ENCODE data around the gene CLASP2.
"Not testable (repeated sequence)": the region's sequence is repeated elsewhere in the genome, so short reads cannot be mapped to it uniquely, and the experiment has no call there.

The CLASP2 gene

DNA sequence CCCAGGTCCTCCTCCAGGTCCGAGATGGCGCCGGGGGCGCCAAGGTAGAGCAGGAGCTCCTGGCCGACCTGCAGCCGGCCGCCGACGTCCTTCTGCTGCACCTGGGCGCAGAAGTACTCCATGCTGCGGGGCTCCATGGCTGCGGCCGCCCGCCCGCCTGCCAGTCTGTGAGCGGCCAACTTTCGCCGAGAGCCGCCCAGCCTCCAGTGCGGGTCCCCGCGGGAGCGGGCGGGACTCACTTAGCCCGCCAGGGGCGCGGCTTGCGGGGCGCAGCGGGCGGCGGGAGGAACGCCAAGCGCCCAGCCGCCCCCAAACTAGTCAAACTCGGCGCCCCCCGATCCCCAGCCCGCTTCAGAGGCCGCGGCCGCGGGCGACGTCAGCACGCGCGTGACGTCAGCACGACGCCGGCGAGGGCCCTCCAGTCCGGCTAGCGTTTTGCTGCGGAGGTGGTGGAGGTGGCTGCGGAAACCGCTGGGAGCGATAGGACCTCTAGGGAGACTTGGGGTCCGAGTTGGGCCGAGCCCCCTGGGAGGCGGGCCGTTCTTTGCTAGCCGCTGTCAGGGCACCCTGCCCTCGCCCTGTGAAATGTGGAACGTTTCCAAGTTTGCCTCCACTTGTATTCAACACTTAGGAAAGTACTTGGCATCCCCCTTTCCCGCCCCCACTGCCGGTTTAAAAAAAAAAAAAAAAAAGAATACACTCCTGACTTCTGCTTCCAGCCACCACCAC, at the start of gene CLASP2:
Gene CLASP2, minus strand, starts transcription at position 389 of the 729 bp plus-strand sequence. Its CDS starts 252 bp downstream, at position 137.
- DNase-seq, result peak; percentile 69 to 89

DNA sequence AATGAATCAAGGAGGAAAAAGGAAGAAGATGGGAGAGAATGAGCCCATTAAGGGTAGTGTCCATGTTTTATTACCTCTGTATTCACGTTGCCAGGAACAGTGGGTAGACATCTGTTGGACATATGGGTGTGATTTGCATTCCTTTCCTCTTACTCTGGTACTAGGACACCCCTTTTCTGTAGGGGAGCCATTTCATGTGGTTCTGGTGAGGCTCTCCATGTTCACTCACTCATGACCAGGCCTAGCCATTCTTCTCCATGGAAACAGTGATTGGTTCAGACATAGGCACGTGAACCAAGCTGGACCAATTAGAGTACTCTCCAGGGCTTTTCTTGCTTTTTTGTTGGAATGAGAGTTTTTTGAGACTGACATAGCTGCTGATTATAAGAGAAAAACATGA, 40.8 kb upstream of the CLASP2 start:
- DNase-seq, result no peak

DNA sequence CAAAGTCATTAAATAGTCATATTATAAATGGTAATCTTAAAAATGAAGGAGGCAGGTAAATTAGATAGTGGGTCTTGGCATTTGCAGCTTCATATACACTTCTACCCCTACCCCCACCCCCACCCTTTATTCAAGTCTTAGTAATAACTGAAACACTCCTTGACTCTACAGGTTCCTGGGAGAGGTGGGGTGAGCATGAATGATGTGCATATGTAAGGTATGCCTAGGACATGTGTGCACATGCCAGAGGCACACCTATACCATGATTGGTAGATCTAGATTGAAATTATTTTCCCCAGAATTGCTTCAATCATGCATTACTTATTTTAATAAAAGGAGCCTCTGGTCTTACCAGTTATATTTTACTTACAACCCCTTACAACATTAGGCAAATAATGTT, 40.2 kb upstream of the CLASP2 start:
- no peak for DNase-seq

DNA sequence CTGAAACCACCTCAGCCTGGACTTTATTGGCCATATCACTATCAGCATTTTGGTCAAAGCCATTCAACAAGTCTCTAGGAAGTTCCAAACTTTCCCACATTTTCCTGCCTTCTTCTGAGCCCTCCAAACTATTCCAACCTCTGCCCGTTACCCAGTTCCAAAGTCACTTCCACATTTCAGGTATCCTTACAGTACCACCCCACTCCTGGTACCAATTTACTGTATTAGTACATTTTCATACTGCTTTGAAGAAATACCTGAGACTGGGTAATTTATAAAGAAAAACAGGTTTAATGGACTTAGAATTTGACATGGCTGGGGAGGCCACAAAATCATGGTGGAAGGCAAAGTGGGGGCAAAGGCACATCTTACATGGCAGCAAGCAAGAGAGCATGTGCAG, 36.3 kb upstream of the CLASP2 start:
- DNase-seq, result not testable (repeated sequence)

DNA sequence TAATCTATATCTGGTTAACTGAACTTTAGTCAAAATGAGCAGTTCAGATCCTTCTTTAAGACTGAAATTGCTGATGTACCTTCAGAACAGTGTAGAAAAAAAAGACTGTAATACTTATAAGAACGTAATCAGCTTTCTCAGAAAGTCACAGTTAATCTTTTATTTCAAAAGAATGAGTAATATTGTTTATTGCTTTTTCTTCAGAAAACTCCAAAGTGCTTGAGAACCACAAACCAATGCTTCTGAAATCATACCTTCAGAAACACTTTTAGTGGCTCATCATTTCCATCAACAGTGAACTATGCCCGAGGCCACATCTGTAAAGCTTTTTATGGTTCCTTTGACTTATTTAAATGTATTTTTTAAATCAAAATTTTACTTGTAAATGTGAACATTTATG, 33.3 kb upstream of the CLASP2 start:
- DNase-seq, result no peak

DNA sequence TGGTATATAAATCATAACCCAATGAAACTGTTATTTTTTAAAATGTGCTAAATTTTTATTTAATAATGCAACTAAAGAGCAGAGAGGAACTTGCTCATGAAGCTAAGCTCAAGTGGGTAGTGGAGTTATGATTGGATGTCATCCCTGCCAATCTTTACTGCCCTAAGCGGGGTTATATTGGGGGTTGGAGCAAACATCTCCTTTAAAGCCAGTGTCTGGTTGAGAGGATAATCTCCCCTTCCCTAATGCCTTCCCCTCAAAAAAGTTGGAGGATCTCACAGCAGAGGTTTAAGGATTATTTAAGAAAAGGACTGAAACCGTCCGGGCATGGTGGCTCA, 32.1 kb upstream of the CLASP2 start:
- no peak for DNase-seq

DNA sequence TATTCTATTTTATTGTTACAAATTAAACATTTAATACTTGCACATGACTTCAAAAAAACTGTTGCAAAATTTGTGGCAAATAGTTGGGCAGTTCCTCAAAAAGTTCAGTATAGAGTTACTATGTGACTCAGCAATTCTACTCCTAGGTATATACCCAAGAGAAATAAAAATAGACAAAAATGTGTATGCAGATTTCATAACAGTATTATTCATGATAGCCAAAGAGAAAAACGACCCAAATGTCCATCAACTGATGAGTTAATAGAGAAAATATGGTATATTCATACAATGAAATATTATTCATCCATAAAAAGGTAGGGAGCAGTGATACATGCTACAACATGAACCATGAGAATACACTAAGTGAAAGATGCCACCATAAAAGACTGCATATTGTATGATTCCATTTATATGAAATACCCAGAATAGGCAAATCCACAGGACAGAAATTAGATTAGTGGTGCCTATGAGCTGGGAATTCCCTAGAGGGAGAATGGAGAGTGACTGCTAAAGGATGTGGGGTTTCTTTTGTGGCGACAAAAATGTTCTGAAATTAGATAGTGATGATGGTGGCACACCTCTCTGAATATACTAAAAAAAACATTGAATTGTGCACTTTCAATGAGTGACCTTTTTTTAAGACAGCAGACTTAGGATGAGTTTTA, 31.6 kb upstream of the CLASP2 start:
- no peak for DNase-seq

DNA sequence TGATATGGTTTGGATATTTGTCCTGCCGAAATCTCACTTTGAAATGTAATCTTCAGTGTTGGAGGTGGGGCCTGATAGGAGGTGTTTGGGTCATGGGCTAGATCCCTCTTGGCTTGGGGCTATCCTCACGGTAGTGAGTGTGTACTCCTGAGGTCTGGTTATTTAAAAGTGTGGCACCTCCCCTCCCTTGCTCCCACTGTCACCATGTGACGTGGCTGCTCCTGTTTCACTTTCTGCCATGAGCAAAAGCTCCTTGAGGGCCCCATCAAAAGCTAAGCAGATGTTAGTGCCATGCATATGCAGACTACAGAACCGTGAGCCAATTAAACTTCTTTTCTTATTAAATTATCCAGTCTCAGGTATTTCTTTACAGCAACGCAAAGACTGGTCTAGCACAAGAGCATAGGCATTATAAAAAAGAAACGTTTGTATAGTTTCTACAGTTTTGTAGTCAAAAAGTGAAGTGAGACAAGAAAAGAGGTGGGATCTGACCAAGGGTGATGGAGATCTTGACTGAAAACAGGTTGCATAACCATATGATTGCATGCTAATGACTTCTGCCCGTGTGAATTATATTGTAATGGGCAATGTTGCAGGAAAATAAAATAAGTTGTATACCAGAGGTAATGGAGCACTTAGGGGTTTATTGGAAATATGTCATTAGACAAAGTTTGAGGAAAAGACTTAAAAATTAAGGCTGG, 28.5 kb upstream of the CLASP2 start:
- DNase-seq, result no peak

DNA sequence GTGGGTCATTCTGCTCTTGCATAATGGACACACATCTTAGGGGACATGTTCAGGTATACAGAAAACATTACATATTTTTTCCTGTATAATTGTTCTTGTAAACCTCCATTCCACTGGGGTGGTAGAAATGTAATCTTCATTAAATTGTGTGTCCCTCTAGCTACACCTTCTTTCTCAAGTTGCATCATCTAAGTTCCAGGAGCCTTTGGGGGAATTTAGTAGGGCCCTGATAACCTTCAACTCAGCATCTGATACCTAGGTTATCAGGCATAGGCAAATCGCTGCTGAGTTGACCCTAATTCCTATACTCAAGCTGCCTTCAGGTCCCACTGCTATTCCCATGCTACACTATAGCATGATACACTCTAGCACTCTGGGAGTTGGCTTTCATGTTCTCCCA, 19.1 kb upstream of the CLASP2 start:
- DNase-seq, result no peak

DNA sequence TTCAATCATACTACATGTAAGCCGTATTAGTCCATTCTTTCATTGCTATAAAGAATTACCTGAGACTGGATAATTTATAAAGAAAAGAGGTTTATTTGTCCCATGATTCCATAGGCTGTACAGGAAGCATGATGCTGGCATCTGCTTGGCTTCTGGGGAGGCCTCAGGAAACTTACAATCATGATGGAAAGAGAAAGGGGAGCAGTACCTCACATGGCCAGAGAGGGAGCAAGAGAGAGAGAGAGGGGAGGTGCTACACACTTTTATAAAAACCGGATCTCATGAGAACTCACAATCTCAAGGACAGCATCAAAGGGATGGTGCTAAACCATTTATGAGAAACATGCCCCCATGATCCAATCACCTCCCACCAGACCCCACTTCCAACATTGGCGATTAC, 14.3 kb upstream of the CLASP2 start:
- no peak for DNase-seq

DNA sequence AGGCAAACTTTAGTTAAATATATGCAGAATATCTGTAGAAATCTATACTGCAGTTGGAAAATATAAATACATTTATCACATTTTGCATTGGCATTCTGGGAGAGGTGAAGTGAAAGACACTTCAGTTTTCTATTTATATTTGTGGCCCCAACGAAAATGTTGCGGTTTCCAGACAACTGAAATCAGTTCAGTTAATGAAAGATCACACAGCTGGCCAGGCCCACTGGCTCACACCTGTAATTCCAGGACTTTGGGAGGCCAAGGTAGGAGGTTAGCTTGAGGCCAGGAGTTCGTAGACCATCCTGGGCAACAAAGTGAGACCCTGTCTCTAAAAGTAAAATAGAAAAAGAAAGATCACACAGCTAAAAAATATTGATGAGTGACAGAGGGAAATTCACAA, 11.9 kb upstream of the CLASP2 start:
- DNase-seq, result no peak

DNA sequence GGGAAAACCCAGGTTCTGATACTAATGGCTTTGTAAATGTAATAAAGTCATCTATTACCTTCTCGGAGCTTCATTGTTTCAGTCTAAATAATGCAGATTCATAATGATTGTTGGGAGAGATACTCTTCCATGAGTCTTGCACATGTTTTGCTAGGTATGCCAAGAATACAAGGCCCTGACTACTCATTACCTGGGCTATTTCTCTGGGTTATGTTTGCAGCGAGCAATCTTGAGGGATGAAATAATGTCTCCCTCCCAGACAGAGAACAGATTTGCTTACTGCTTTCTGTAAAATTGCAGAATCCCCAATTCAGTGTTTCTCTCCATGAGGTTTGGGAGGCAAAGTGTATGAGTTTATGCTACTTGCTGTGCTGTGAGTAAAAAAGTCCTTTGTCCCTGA, 6.2 kb upstream of the CLASP2 start:
- no peak for DNase-seq

DNA sequence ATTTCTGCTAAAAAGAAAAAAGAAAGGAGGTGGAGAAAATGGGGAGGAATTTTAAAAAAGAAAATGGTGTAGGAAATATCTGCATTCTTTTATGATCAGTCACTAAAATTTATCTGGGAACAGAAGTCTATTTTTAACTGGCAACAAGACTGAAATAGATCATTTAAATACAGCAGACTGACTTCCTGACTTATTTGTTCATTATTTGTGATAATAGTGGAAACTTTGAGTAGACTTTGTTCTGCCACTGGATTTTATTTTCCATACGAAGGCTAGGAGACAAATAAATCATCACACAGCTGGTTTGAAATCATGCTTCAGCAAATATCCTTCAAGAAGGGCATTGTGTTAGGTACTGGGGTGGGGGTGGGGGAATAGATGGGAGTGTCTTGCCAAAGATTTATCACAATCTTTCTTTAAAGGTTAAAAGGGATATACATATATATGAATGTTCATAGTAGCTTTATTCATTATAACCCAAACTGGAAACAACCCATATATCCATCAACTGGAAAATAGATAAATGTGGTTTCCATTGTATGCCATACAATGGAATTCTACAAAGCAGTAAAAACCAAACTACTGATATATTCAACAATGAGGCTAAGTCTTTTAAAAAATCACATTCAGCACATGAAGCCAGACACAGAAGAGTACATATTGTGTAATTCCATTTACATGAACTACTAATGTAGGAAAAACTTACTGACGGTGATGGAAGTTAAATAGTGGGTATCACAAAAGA, 4.7 kb upstream of the CLASP2 start:
- no peak for DNase-seq

DNA sequence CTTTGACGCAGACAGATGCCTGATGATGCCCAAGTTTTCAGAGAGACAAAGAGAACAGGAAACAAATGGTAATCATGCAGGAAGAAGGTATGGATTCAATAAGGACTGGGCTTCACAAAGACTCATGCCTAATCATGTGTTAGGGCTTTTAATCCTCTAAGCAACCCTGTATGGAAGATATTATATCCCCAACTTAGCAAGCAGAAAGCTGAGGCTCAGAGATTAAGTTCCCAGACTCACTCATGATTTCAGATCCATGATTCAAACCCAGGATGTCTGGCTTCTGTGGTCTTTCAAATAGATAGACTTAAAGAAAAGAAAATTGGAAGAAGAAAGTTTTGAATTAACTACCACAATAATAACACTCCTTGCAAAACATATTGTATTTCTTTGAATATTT, 4.1 kb upstream of the CLASP2 start:
- no peak for DNase-seq

DNA sequence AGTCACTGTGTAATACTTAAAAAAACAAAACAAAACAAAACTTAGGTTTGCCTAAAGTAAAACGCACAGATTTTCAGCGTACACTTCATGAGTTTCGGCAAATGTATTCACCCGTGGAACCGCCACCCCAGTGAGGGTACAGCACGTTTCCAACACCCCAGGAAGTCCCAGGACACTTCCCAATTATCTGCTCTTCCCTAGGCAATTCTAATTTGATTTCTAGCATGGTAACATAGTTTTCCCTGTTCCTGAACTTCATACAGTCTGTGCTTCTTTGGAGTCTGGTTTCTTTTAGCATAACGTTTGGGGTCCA, 497 bp upstream of the CLASP2 start:
- no peak for DNase-seq

DNA sequence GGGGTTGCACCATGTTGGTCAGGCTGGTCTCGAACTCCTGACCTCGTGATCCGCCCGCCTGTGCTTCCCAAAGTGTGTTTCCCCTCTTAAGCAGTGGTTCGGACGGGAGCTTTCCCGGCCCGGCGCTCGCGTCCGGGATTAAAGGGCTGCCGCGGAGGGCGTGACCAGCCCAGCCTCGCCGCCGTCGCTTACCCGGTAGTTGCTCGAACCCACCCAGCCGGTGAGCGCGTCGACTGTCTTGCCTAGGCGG, 513 bp downstream of the CLASP2 start:
- peak in 1 of 2 experiments; percentile 32 for DNase-seq

DNA sequence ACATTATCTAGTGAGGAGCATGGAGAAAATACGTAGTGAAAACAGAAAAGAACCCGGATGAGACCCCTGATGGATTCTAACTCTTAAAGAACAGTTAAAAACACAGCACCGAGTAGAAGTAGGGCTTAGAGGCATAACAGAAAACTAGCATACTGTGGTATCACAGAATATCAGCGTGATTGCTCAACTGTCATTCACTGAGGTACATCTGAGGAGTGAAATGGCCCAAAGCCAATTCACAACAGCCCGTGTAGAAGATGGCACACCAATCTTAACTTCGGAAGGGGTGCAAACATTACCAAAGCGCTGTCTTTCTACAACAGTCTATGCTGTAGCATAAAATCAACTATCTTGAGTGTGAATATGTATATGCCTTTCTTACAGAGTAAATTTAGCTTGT, 1.8 kb downstream of the CLASP2 start:
- DNase-seq, result no peak

DNA sequence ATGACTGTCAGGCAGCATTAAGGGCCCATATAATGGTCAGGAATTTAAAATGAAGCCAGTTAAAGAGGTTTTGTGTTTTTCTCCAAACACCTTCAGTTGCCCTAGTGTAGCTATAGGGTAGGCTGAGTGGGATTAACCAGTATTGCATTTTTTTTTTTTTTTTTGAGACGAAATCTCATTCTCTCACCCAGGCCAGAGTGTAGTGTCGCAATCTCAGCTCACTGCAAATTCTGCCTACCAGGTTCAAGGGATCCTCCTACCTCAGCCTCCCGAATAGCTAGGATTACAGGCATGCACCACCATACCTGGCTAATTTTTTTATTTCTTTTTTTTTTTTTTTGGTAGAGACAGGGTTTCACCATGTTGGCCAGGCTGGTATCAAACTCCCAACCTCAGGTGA, 7.0 kb downstream of the CLASP2 start:
- DNase-seq, result no peak

DNA sequence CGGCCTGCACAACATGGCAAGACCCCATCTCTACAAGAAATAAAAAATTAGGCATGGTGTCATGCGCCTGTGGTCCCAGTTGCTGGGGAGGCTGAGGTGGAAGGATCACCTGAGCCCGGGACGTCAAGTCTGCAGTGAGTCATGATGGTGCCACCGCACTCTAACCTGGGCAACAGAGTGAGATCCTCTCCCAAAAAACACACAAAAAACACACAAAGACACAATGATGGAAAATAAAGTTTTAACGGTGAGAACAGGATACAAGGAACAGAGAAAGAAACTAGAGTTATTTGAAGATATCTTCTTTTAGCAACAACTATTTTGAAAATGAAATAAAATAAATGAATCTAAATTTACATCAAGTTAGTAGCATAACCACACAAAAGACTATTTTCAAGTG, 12.0 kb downstream of the CLASP2 start:
- DNase-seq, result no peak

DNA sequence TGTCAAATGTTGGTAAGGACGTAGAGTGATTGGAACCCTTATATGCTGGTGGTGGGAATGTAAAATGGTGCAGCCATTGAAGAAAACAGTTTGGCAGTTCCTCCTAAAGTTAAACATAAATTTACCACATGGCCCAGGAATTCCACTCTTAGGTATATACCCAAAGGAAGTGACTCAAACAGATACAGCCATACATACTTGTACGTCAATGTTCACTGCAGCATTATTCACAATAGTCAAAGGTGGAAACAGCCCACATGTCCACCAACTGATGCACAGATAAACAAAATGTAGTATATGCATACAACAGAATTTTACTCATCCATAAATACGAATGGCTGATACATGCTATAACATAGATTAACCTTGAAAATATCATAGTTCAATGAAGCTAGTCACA, 13.2 kb downstream of the CLASP2 start:
- no peak for DNase-seq

DNA sequence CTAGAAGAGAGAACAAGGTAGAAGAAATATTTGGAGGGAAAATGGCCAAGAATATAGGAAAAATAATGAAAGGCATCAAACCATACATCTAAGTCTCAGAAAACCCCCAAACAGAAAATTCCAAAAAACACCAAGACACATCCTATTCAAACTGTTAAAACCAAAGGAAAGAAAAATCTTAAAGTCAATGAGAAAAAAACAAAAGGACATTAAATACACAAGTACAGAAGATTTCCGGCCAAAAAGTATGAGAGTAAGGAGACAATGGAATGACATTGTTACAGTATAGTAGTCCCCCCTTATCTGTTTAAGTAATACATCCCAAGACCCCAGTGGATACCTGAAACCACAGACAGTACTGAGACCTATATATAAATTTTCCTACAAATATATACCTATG, 18.8 kb downstream of the CLASP2 start:
- DNase-seq, result no peak

DNA sequence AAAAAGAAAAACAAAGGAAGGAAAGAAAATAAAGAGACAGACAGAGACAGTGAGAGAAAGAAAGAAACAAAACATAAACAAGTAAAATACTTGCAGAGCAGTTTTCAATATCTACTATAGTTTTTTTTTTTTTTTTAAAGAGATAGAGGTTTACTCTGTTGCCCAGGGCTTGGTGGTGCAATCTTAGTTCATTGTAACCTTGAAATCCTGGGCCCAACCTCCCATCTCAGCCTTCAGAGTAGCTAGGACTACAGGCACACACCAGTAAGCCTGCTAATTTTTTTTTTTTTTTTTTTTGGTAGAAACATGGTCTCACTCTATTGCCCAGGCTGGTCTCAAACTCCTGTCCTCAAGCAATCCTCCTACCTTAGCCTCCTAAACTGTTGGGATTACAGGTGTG, 23.1 kb downstream of the CLASP2 start:
- DNase-seq, result no peak

DNA sequence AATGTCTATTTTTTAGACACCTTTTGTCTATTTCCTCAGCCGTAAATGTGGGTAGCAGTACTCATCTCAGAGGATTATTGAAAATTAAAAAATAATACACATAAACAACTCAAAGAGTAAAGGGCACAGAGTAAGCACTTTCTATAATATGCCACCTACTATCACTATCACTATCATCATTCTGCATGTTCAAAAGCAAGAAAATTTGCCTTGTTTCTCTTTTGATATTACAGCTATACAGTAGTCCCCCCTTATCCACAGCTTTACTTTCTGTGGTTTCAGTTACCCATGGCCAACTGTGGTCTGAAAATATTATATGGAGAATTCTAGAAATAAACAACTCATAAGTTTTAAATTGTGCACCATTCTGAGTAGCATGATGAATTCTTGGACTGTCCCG, 27.7 kb downstream of the CLASP2 start:
- DNase-seq, result no peak

DNA sequence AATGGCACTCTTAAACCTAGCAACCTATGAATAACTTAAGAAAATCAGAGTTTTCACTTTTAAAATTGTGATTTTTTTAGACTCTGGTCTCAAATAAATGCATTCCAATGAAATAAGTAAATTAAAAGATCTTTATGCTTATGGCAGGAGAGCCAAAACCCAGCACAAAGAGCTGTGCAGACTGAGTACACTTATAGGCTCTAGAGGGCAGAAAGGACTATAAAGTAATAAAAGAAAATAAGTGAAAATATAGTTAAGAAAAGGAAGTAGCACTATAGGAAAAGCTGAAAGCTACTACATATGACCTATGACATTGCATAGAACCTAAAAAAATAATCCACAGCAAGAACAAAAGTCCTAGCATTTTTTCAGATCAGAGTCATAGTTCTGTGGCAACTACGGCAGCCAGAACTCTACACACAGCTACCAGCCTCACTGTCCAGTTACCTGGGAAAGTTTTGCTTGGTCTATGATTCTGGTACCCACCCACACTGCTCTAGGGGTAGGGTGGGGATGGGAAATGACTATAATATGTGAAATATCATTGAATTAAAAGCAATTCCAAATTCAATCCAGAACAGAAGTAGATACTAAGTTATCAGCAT, 30.5 kb downstream of the CLASP2 start:
- peak; percentile 3 to 62 for DNase-seq

Measured in SW 1271 (cell line).